Skeletal muscle cell (primary cell): ENCODE measurements around the gene NLGN4X.

Experiments used
- DNase-seq: peaks from one replicate; pipeline ENCODE4 v3.0.0-alpha.2; 2010; ENCODE audit warnings: low read depth
- H3K4me3 ChIP-seq: 2 replicates; pipeline ENCODE4 v1.5.1; 2011; ENCODE audit warnings: low read depth, mild to moderate bottlenecking, control low read depth, low read length, moderate library complexity

The NLGN4X gene

GRCh38 chrX:6169407-6169806 lies 59.3 kb downstream of the NLGN4X start:
- H3K4me3 ChIP-seq: no peak overlapping the region
- no peak for DNase-seq

GRCh38 chrX:6163721-6164120 lies 64.9 kb downstream of the NLGN4X start:
- H3K4me3 ChIP-seq: no peak overlapping the region
- DNase-seq: no peak

GRCh38 chrX:6159468-6159867 lies 69.2 kb downstream of the NLGN4X start:
- H3K4me3 ChIP-seq: no peak overlapping the region
- DNase-seq: no peak

GRCh38 chrX:6151971-6152370 lies 76.7 kb downstream of the NLGN4X start:
- DNase-seq: no peak
- H3K4me3 ChIP-seq: no peak overlapping the region

- H3K4me3 ChIP-seq: no peak overlapping the region
- DNase-seq: no peak
These were observed 79.4 kb downstream of the NLGN4X start for GRCh38 chrX:6149060-6149872.

GRCh38 chrX:6134255-6134654 lies 94.4 kb downstream of the NLGN4X start:
- no peak for DNase-seq
- no peak overlapping the region for H3K4me3 ChIP-seq

- no peak overlapping the region for H3K4me3 ChIP-seq
- no peak for DNase-seq
These were observed 95.7 kb downstream of the NLGN4X start for GRCh38 chrX:6132970-6133369.

- DNase-seq: no peak
- H3K4me3 ChIP-seq: no peak overlapping the region
These were observed 97.4 kb downstream of the NLGN4X start for GRCh38 chrX:6131287-6131686.

- no peak for DNase-seq
- no peak overlapping the region for H3K4me3 ChIP-seq
These were observed 99.5 kb downstream of the NLGN4X start for GRCh38 chrX:6129195-6129594.

GRCh38 chrX:6120329-6120728 lies 108.3 kb downstream of the NLGN4X start:
- no peak for DNase-seq
- no peak overlapping the region for H3K4me3 ChIP-seq

GRCh38 chrX:6095469-6095868 lies 133.2 kb downstream of the NLGN4X start:
- no peak overlapping the region for H3K4me3 ChIP-seq
- DNase-seq: no peak

GRCh38 chrX:6074532-6074931 lies 154.1 kb downstream of the NLGN4X start:
- no peak for DNase-seq

GRCh38 chrX:6071731-6072130 lies 156.9 kb downstream of the NLGN4X start:
- no peak for DNase-seq
- no peak overlapping the region for H3K4me3 ChIP-seq

More at GRCh38 chrX:6074532-6074931, 154.1 kb downstream of the NLGN4X start:
- H3K4me3 ChIP-seq: no peak overlapping the region

GRCh38 chrX:6067600-6067999 lies 161.1 kb downstream of the NLGN4X start:
- no peak overlapping the region for H3K4me3 ChIP-seq
- no peak for DNase-seq

- H3K4me3 ChIP-seq: no peak overlapping the region
- DNase-seq: no peak
These were observed 175.5 kb downstream of the NLGN4X start for GRCh38 chrX:6053141-6053540.

- H3K4me3 ChIP-seq: no peak overlapping the region
- DNase-seq: no peak
These were observed 176.4 kb downstream of the NLGN4X start for GRCh38 chrX:6052111-6052745.

GRCh38 chrX:6049132-6049531 lies 179.5 kb downstream of the NLGN4X start:
- H3K4me3 ChIP-seq: no peak overlapping the region

GRCh38 chrX:6041630-6042029 lies 187.0 kb downstream of the NLGN4X start:
- no peak for DNase-seq
- H3K4me3 ChIP-seq: no peak overlapping the region

More at GRCh38 chrX:6049132-6049531, 179.5 kb downstream of the NLGN4X start:
- DNase-seq: no peak

- DNase-seq: no peak
- no peak overlapping the region for H3K4me3 ChIP-seq
These were observed 199.7 kb downstream of the NLGN4X start for GRCh38 chrX:6029014-6029413.

- no peak for DNase-seq
- no peak overlapping the region for H3K4me3 ChIP-seq
These were observed 201.7 kb downstream of the NLGN4X start for GRCh38 chrX:6026980-6027379.

- no peak overlapping the region for H3K4me3 ChIP-seq
- no peak for DNase-seq
These were observed 202.2 kb downstream of the NLGN4X start for GRCh38 chrX:6026429-6026828.
